GM12865 (cell line): ENCODE results near the gene ARHGAP1.

Source experiments
- DNase-seq: peaks from one replicate; pipeline ENCODE4 v3.0.0; 2010; ENCODE audit warnings: low read depth
- H3K4me3 ChIP-seq: 2 replicates; pipeline ENCODE4 v1.5.1; 2011; ENCODE audit warnings: mild to moderate bottlenecking, low read depth, low read length, control low read depth
- TF ChIP-seq, protein P1 (sequence below): IDR thresholded peaks from 2 replicates; pipeline ENCODE4 v1.5.1; 2011; ENCODE audit warnings: low read length, control low read depth, low read depth, inconsistent platforms; ENCODE audit not compliant: insufficient read depth; ENCODE audit errors: missing control alignments

ARHGAP1 gene

DNA sequence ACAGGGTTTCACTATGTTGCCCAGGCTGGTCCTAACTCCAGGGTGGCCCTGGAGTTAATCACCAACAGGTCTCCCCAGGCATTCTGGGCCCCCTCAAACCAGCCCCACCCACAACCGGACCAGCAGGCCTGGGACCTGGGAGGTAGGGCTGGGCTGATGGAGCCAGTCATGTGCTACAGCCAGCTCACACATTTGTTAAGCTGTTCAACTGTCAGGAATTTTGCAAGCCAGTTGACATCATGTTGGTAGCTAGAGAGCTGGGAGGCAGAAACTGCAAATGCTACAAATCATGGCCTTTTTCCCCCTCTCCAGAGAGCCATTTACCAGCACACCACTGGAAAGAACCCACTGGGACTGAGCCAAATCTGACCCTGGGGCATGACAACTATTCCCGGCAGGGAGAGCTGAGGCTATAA lies 6.8 kb downstream of the ARHGAP1 start:
- no peak for DNase-seq
- TF ChIP-seq, protein P1, sequence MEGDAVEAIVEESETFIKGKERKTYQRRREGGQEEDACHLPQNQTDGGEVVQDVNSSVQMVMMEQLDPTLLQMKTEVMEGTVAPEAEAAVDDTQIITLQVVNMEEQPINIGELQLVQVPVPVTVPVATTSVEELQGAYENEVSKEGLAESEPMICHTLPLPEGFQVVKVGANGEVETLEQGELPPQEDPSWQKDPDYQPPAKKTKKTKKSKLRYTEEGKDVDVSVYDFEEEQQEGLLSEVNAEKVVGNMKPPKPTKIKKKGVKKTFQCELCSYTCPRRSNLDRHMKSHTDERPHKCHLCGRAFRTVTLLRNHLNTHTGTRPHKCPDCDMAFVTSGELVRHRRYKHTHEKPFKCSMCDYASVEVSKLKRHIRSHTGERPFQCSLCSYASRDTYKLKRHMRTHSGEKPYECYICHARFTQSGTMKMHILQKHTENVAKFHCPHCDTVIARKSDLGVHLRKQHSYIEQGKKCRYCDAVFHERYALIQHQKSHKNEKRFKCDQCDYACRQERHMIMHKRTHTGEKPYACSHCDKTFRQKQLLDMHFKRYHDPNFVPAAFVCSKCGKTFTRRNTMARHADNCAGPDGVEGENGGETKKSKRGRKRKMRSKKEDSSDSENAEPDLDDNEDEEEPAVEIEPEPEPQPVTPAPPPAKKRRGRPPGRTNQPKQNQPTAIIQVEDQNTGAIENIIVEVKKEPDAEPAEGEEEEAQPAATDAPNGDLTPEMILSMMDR = no peak
- no peak overlapping the region for H3K4me3 ChIP-seq

DNA sequence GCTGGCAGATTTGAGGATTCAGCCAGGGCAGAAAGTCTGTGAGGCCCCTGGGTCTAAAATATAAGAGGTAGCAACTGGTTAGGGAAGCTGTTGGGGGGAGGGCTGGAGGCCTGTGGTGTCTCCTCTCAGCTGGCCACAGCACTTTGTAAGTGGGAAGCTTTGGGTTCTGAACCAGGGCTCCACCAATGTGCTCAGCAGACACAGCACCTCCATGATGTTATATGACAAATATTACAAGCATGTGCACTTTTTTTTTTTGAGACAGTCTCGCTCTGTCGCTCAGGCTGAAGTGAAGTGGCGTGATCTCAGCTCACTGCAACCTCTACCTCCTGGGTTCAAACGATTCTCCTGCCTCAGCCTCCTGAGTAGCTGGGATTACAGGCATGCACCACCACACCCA lies 8.0 kb downstream of the ARHGAP1 start:
- no peak overlapping the region for H3K4me3 ChIP-seq
- TF ChIP-seq, protein P1 = no peak
- DNase-seq = no peak

DNA sequence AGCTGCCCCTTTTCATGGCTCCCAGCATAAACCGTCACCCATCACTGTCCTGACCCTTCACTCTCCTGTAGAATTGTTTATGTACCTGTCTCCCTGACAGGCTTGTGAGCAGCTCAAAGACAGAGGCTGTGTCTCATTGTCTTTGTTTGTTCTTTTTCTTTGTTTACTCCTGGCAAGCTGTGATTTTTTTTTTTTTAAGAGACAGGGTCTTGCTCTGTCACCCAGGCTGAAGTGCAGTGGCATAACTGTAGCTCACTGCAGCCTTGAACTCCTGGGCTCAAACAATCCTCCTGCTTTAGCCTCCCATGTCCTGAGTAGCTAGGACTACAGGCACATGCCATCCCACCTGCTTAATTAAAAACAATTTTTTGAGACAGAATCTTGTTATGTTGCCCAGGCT lies 9.7 kb downstream of the ARHGAP1 start:
- no peak overlapping the region for H3K4me3 ChIP-seq
- DNase-seq = no peak
- TF ChIP-seq, protein P1 = no peak

DNA sequence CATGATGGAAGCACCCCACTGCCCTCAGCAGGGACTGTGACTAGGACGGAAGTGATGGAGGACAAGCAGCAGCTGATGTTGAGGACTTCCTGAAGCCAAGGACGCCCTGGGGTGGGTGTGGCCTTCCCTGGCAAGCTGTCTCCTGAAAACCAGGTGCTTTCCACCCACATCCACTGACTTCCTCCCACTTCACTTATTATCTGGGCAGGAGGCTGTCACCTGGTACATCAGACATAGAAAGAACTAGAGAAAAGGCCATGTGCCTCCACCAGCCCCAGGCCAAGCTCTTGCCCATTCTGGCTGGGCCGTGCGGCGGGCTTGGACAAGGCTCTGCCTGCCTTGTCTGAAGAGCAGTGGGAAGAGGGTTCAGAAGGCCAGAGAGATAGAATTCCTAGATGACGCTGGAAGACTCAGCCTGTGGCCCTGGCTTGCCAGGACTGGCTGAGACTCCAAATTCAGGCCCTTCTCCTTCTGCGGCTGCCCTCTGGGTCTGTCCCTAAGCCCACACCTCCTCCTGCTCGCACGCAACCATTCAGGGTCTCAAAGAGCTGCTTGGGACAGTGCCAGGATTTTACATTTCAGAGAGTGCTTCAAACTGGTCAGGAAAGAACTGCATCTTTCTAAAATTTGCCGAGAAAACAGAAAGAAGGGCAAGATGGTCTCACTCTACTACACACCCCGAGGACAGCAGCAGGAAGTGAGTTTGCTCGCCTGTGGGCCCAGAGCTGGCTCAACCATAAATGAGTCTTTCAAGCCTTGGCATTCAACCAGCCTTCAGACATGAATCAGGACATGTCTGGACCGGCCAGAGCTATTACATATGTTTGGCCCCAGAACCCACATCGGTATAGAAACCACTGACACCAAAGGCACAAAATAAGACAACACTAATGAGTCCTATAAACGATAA lies 13.3 kb downstream of the ARHGAP1 start:
- TF ChIP-seq, protein P1 = no peak
- no peak for DNase-seq
- no peak overlapping the region for H3K4me3 ChIP-seq

GRCh38 chr11:46684367-46684766 lies 16.1 kb downstream of the ARHGAP1 start:
- H3K4me3 ChIP-seq = no peak overlapping the region
- no peak for DNase-seq
- TF ChIP-seq, protein P1 = no peak

DNA sequence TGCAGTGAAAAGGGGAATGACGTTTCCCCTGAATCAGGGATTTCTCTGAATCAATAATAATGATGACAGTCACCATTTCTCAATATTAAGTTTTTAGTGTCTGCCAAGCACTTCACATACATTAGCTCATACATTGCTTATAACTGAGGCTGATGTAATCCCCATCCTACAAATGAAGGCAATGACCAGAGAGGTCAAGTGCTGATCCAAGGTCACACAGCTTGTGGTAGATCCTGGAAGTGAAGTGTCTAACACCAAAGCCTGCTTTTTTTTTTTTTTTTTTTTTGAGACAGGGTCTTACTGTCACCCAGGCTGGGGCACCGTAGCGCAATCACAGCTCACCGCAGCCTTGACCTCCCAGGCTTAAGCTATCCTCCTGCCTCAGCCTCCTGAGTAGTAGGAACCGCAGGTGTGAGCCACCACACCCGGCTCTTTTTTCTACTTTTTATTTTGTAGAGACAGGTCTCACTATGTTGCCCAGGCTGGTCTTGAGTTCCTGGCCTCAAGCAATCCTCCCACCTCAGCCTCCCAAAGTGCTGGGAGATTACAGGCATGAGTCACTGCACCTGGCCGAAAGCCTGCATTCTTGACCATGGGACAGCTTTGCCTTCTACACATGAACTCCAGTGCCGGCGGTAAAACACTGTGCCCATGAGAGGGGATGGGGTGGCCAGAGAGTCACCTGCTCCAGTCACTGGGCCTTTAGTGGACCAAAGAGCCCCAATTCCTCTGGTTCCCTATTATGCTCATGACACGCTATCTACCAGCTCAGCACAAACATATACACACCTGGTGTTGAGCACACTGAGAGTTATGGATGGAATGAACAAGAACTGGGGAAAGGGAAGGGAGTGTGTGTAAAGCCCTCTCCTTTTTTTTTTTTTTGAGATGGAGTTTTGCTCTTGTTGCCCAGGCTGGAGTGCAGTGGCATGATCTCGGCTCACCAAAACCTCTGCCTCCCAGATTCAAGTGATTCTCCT lies 17.4 kb downstream of the ARHGAP1 start:
- DNase-seq = no peak
- no peak overlapping the region for H3K4me3 ChIP-seq
- TF ChIP-seq, protein P1 = no peak
